Middle frontal gyrus (tissue), 1 donor: Measurements from ENCODE around the gene FSTL3.
A peak's percentile ranks its signal among the peaks of the same experiment; 100 is the strongest.
"Not testable (repeated sequence)": the region's sequence is repeated elsewhere in the genome, so short reads cannot be mapped to it uniquely, and the experiment has no call there.

Source experiments
- DNase-seq: peaks from one replicate; pipeline ENCODE4 v3.0.0-alpha.2; 2015; ENCODE audit warnings: low spot score; ENCODE audit errors: extremely low spot score

The FSTL3 gene

GRCh38 chr19:676339-677105, at the start of gene FSTL3:
Gene FSTL3 (plus strand): TSS chr19:676392. CDS start chr19:676424, 32 bp downstream.
- DNase-seq: no peak

GRCh38 chr19:626566-626965, 49.6 kb upstream of the FSTL3 start:
- not testable (repeated sequence) for DNase-seq

- no peak for DNase-seq
Observed at GRCh38 chr19:628168-628567, 48.0 kb upstream of the FSTL3 start.

- DNase-seq: not testable (repeated sequence)
Observed at GRCh38 chr19:629515-629914, 46.7 kb upstream of the FSTL3 start.

GRCh38 chr19:629961-630714, 46.1 kb upstream of the FSTL3 start:
- no peak for DNase-seq

- DNase-seq: no peak
Observed at GRCh38 chr19:632579-633067, 43.6 kb upstream of the FSTL3 start.

GRCh38 chr19:633068-633785, 43.0 kb upstream of the FSTL3 start, which contains the start of gene POLRMT:
Gene POLRMT (minus strand): TSS chr19:633537. CDS start chr19:633512, 25 bp downstream.
- DNase-seq: peak; percentile 89

- no peak for DNase-seq
Observed at GRCh38 chr19:633786-634639, 42.2 kb upstream of the FSTL3 start.

- DNase-seq: no peak
Observed at GRCh38 chr19:634975-635652, 41.1 kb upstream of the FSTL3 start.

- no peak for DNase-seq
Observed at GRCh38 chr19:638906-639252, 37.3 kb upstream of the FSTL3 start.

GRCh38 chr19:639253-640160, 36.7 kb upstream of the FSTL3 start, which contains the start of gene FGF22:
Gene FGF22 (plus strand): TSS chr19:639879. CDS start chr19:639926, 47 bp downstream.
- peak; percentile 76 for DNase-seq

- no peak for DNase-seq
Observed at GRCh38 chr19:640161-640558, 36.0 kb upstream of the FSTL3 start.

GRCh38 chr19:640606-641189, 35.5 kb upstream of the FSTL3 start:
- DNase-seq: no peak

- DNase-seq: no peak
Observed at GRCh38 chr19:641702-642101, 34.5 kb upstream of the FSTL3 start.

GRCh38 chr19:642767-643727, 33.1 kb upstream of the FSTL3 start:
- DNase-seq: no peak

GRCh38 chr19:643736-644135, 32.5 kb upstream of the FSTL3 start:
- no peak for DNase-seq

- DNase-seq: no peak
Observed at GRCh38 chr19:644363-644762, 31.8 kb upstream of the FSTL3 start.

GRCh38 chr19:644789-645188, 31.4 kb upstream of the FSTL3 start:
- DNase-seq: no peak
